GM21786 (cell line): ENCODE measurements around the gene DNAI1.
A peak's percentile ranks its signal among the peaks of the same experiment; 100 is the strongest.
"Not testable (repeated sequence)": the region's sequence is repeated elsewhere in the genome, so short reads cannot be mapped to it uniquely, and the experiment has no call there.

ENCODE experiments used
- ATAC-seq: cut with Tn5 transposase; IDR thresholded peaks from one replicate; pipeline ENCODE4 v1.9.1; 2021; ENCODE audit not compliant: unreplicated experiment

The DNAI1 gene

GRCh38 chr9:34512131-34513078 is 53.8 kb downstream of the DNAI1 start:
- ATAC-seq, result no peak

GRCh38 chr9:34513567-34514214 is 55.1 kb downstream of the DNAI1 start:
- no peak for ATAC-seq

DNA sequence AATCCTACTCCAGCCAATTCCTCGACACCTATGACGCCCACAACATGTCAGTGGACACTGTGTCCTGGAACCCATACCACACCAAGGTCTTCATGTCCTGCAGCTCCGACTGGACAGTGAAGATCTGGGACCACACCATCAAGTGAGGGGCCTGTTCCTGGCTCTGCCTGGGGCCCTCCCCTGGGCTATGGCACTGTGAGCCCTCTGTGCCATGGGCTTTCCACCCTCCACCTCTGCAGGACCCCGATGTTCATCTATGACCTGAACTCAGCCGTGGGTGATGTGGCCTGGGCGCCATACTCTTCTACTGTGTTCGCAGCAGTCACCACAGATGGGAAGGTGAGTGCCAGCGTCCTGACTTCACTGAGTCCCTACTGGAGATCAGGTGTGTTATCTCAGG is 55.8 kb downstream of the DNAI1 start:
- no peak for ATAC-seq

DNA sequence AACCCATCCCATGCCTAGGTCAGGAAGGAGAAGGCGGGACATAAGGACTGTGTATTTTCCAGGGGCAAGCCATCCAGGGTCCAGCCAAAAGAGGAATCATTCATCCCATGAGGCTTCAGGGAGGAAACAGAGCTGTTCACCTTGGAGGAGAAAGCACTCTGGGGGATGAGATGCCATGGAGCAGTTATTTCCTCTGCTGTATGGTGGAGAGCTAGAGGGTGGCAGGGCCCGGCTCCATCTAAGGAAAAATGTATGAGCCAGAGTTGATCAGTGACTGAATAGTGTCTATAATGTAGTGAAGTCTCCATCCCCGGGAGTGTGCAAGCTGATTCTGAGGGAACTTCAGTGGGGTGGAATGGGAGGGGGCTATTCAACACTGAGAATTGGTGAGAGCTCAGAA is 56.2 kb downstream of the DNAI1 start:
- no peak for ATAC-seq

DNA sequence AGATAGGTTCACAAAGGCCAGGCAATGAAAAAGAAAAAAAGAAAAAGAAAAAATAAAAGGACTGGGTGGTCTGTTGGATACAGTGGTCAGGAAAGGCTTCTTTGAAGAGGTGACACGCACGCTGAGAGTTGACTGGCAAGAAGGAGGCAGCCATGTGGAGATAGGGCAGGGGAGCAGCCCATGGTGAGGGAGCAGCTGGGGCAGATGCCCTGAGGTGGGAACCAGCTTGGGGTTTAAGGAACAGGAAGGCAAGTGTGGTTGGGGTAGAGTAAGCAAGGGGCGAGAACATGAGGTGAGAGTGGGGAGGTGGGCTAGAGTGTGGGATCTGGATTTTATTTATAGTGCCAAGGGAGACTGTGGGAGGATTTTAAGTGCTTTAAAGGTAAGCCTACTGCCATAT is 57.4 kb downstream of the DNAI1 start:
- ATAC-seq, result no peak

GRCh38 chr9:34517185-34517584 is 58.6 kb downstream of the DNAI1 start:
- ATAC-seq, result no peak

DNA sequence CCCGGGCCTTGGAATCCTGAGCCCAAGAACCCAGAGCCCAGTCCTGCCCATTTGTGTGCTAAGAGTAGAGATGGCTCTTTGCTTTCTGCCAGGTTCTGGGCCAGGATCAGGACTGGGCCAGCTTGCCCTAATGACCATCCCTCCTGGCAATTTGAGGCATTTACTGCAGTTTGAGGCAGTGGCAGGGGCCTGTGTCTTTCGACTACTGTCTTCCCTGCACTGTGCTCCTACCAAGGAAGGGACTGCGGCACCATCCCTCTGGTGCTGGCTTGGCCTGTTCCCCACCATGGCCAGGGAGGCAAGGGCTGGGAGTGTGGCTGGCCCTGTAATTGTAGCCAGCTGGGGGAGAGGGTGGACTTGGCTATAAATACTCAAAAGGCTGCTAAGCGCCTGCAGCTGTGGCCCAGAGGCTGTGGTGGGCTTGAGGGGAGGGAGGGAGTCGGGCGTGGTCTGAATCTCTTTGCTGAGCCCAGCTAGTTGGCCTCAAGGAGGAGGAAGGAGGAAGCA is 59.6 kb downstream of the DNAI1 start:
- no peak for ATAC-seq

DNA sequence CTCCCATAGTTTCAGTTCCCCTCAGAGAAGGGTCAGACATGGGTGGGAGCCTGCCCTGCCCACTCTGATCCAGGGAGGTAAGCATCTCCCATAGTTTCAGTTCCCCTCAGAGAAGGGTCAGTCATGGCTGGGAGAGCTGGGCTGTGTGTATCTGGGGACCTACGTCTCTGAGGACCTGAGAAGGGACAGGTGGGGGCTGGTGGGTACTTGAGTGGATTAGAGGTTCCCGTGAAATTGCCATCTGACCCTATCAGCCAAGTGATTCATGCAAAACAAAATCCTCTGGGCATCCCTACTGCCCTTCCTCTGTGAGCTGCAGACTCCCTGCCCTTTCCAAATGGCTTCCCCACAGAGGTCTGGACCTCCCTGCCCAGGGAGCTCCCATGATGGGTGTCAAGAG is 60.3 kb downstream of the DNAI1 start:
- ATAC-seq, result no peak

- no peak for ATAC-seq
Observed at GRCh38 chr9:34519321-34520020, 60.9 kb downstream of the DNAI1 start.

- no peak for ATAC-seq
Observed at GRCh38 chr9:34520096-34520495, 61.5 kb downstream of the DNAI1 start.

GRCh38 chr9:34520505-34521385 is 62.1 kb downstream of the DNAI1 start:
- no peak for ATAC-seq

DNA sequence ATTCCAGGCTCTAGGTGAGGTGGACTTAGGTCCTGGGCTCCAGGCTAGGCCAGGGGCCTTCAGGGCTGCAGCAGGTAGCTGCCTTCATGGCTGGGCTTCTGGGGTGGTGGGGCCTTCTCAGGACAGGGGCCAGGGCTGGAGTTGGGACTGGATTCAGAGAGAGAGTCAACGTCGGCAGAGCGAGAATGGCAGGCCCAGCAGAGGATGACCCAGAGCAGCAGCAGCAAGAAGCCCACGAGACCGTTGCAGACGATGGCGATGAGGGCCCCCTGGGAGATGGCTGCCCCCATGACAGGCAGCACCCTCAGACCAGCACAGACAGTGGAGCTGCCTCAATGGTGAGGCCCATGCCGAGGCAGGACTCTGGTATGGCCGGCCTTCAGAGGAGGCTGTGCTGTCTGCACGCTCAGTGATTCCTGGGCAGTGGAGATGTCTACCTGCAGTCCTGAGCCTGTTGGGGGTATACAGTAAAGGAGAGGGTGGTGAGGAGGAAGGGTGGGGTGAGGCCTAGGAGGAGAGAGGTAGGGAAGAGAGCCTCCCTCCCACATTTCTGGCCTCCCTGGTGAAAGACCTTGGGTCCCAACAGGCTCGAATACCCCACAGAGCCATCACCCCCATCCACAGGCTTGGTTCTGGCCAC is 62.9 kb downstream of the DNAI1 start:
- no peak for ATAC-seq

DNA sequence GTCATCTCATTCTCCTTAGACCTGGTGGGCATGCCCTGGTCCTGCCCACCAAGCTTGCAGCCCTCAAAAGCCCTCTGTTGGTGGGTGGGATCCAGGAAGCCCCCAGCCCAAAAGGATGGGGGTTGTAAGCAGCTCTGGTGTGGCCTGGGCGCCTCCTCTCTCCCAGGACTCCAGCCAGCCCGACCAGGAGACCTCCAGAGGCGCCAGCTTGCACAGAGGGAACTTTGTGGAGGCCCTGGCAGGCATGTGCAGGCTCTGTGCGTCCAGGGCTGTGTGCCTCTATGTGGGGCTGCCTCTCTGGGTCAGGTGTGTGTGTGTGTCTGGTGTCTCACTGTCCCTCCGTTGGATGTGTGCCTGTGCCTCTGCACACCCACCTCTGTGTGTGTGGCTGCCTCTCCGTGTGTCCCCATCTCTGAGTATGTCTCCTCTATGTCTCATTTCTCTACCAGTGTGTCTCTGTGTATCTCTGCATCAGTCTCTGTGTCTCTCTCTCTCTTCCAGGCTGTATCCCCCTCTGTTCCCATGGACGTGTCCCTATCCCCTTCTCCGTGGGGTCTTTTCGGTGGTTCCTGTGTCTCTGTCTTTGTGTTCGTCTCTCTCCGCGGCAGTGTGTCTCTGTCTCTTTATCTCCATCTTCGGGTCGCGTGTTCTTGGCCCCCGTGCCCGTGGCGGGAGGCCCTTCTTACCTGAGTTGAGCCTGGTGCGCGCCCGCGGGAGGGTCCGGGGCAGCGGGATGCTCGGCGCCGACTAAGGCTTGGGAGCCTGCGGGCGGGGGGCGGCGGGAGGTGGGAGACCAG is 63.7 kb downstream of the DNAI1 start:
- ATAC-seq, result no peak

- ATAC-seq, result peak; percentile 85
Observed at GRCh38 chr9:34522971-34523797, 64.6 kb downstream of the DNAI1 start, which contains the start of gene ENHO. Gene ENHO, minus strand, starts transcription at chr9:34522990. Its CDS starts 1,295 bp downstream, at chr9:34521695.

- no peak for ATAC-seq
Observed at GRCh38 chr9:34524349-34524748, 65.7 kb downstream of the DNAI1 start.

DNA sequence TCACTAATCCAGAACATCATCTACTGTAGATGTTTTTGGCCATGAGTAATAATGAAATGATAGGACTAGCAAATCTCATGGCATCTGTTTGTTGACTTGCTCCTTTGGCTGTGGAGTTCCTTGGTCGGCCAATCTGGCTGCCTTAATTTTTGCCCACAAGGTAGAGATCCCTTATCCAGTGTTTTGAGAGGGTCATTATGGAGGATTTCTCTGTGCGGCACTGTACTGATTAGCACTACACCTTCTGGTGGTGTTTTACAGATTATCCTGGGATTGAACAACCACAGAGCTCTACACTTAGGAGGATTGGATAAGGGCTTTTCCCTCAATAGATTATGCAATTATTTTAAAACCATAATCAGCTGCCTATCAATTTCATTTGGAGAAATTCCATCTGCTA is 67.4 kb downstream of the DNAI1 start:
- no peak for ATAC-seq

- ATAC-seq, result not testable (repeated sequence)
Observed at GRCh38 chr9:34532041-34532440, 73.4 kb downstream of the DNAI1 start.

DNA sequence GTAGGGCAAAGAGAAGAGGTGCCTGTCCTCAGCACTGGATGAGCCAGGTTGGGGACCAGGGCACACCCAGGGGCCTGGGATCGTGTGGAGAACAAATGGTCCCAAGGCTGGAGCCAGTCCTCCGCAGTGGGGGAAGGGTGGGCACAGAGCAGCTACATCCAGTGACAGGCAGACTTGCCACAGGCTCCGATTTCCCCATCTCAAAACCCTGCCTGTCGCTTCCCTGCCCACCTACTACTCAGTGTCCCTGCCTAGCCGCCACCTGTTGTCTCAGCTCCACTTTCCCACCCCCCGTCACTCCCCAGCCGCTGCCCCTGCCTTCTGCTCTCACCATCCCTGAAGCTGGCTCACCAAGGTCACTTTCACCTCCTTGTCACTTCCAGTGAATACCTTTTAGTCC is 78.1 kb downstream of the DNAI1 start:
- ATAC-seq, result no peak
